Fibroblast of skin of left biceps (primary cell): ENCODE results near the gene ACSF3.

Experiments used
- DNase-seq, 2 experiments: peaks; one replicate each; pipeline ENCODE4 v3.0.0-alpha.2; 2013; ENCODE audit warnings: low read depth in 2 of 2

The ACSF3 gene

GRCh38 chr16:89143911-89144675 is 50.4 kb downstream of the ACSF3 start:
- no peak for DNase-seq

DNA sequence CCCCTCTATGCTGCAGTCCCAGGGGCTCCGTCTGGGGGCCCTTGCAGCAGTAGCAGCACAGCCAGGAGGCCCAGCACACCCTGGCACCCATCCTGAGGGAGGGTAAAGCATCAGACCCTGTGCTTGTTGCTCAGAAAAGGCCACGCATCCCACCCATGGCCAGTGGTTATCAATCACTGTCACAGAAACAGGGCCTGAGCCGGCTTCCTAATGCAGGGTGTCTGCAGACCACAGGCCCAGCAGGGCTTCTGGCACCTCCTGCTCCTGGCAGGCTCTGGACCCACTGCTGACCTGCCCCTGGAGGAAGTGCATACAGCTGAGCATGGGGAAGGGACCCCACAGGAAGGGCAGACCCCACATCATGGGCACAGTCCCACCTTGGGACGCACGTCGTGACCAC is 51.0 kb downstream of the ACSF3 start:
- no peak for DNase-seq

GRCh38 chr16:89145406-89146161 is 51.9 kb downstream of the ACSF3 start:
- no peak for DNase-seq

DNA sequence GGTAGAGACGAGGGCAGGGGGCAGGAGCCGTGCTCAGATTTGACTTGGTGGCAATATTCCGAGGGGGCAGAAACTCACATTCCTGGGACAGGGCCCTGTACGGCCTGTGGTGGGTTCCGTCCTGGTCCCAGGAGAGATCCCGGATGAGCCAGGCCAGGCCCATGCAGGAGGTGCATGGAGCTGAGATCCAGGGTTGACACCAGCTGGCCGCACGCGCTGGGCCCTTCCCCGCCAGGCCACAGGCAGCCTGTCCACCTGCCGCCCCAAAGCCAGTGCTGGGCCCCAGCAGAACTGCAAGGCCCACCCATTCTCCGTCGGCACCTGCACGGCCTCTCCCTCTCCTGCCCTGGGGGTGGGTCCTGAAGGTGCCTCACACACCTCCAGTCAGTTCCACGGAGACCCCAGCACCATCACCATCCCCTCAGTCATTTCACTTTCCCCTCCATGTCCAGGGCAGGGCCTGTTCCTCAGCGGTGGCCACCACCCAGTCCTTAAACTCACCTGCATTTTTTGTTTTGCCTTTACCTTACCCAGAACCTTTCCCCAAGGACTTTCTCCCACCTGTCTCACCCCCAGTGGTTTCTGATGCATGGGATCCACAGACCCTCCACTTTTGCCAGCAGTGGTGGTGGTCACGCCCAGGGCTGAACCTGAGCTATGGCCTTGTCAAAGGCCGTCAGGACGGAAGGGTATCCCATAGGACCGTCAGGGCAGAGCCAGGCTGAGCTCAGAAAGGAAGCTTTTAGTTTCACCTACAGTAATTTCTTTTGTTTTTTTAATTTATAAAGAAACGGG is 52.8 kb downstream of the ACSF3 start:
- no peak for DNase-seq

DNA sequence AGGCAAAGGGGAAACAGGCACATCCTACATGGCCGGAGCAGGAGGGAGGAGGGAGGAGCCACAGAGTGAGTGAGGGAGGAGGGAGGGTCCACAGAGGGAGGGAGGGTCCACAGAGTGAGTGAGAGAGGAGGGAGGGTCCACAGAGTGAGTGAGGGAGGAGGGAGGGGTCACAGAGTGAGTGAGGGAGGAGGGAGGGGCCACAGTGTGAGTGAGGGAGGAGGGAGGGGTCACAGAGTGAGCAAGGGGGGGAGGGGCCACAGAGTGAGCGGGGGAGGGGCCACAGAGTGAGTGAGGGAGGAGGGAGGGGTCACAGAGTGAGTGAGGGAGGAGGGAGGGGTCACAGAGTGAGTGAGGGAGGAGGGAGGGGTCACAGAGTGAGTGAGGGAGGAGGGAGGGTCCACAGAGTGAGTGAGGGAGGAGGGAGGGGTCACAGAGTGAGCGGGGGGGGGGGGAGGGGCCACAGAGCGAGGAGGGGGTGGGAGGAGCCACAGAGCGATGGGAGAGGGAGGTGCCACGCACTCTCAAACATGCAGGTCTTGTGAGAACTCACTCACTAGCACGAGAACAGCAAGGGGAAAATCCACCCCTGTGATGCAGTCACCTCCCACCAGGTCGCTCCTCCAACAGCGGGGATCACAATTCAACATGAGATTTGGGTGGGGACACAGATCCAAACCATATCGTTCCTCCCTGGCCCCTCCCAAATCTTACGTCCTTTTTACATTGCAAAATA is 53.6 kb downstream of the ACSF3 start:
- DNase-seq = no peak

- DNase-seq = no peak
Observed at GRCh38 chr16:89149386-89149785, 55.7 kb downstream of the ACSF3 start.

- no peak for DNase-seq
Observed at GRCh38 chr16:89150090-89150835, 56.6 kb downstream of the ACSF3 start.

- no peak for DNase-seq
Observed at GRCh38 chr16:89150981-89151380, 57.3 kb downstream of the ACSF3 start.

DNA sequence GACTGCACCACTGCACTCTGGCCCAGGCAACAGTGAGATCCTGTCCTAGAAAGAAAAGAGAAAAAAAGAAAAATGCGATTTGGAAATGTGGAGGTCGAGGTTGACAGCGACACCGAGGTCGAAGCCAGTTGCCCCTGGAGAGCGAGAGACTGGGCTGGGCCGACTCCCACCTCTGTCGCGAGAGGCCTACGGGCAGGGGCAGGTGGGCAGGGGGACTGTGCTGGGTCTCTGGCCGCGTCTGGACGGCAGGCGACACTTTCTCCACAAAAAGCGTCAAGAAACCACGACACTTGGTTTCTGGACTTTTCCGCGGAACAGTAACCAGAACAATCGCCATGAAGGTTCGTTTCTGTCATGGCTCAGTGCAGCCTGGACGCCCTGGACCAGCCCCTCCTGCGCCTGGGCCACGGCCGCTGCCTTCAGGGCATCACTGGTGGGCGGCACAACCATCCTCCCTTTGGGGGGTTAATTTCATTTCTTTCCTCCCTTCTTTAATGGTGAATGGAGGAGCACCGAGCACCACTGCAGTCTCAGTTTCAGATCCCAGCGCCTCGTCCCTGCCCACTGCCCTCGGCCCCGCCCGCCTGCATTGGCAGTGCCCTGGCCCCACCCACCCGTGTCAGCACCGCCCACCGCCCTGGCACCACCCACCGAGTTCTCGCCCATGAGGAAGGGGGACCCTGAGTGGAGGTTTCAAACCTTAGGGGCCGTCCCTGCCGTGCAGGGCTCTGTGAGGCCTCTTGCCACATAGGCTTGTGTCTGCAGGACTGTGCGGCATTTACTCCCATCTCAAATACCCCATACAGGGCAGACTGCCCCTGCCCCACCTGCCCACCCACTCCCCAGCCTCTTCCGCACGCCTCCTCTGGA is 59.4 kb downstream of the ACSF3 start:
- DNase-seq = no peak

DNA sequence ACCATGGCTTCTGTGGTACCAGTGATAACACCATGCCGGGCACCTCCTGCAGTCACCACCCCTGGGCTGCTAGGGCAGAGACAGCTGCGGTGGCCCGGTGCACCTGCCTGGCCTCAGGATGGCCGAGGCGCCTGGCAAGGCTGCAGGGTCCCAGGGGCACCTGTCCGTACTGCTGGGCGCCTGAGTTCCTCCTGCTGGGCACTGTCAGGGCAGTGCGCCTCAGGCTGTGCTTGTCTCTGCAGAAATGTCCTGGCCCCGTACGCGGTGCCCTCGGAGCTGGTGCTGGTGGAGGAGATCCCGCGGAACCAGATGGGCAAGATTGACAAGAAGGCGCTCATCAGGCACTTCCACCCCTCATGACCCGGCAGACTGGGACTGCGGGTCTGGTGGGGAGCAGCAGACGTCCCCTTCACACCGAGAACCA is 60.2 kb downstream of the ACSF3 start:
- no peak for DNase-seq

DNA sequence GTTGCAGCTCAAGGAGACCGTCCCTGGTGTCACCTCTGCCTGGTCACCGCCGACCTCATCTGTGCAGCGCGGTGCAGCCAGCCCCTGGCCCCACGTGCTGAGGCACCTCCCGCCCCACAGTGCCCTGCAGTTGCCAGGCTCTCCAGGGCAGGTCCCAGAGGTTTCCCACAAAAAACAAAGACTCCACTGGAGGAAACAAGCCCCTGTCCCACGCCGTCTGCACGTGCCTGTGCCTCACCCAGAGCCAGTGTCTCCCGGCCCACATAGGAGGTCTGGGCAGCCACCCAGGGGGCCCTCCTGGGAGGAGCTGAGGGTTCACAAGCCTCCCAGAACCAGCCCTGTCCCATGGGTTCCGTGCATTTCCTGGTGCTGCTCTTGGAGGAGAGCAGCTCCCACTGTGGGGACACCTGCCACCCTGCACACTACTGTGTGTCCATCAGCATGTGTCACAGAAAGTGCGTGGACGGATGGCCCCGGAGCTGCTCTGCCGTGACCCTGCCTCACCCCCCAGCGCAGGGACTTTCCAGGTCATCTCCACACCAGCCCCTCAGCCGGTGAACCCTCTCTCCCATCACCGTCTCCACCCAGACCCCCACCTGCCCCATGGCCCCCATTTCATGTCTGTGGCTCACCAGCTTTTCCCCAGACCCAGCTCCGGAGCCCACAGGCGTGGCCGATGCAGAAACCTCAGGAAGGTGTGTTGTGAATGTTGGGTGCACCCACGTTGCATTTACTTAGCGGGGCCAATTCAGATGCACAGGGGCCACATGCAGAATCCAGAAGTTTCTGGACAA is 60.9 kb downstream of the ACSF3 start:
- no peak for DNase-seq

DNA sequence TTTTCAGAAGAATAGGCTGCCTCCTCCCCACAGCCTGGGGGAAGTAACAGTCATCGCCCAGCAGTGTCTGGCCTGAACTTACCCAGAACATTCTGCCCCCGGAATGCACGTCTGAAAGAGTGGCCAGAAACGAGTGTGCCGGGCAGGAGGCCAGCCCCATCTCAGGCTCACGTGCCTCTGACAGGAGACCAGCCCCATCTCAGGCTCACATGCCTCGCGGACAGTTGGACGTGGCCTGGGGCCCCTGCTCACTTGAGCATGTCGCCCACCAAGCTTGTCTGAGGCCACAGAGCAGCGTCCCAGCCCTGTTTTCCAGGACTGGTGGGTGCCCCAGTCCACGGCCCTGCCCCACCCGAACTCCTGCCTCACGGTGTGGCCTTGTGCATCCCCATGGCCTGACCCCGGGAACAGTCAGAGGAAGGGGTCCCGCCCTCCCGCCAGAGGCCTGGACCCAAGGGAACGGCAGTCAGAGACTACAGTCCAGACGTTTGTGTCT is 61.6 kb downstream of the ACSF3 start:
- DNase-seq = peak in 1 of 2 experiments; percentile 3

DNA sequence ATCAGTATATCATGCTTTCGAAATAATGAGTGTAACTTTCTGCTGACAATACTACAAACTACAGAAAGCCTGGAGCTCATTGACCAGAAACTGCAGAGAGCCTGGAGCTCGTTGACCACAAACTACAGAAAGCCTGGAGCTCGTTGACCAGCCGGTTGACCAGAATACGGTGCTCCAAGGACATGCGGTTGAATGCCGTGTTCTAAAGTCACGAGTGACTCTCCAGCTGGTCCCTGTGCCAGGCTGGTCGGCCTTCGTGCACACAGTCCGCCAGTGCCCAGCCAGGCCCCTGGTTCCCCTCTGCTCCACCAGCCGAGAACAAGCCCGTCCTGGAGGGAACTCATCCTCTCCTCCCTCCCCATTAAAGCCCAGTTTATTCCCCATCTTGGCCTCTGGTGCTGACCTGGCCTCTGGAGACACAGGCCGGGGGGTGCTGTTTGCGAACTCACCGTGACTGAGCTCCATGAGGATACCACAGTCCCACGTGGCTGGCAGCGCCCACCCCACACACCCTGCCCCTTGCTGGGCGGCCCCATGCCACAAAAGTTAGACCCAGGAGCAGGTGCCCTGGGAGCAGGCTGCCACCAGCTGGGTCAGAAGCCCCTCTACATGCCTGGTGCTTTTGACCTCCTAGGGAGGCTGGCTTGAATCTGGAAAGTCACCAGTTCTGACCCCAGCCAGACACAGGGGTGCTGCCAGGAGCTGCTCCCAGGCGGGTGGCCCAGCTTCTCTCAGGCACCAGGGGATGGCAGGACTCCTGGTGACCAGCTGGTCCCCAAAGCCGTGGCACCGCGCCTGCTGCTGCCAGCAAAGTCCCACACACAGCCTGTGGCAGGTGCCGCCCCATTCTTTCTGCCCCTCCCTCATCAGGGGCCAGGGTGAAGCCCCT is 62.4 kb downstream of the ACSF3 start:
- no peak for DNase-seq

GRCh38 chr16:89156740-89157645 is 63.3 kb downstream of the ACSF3 start:
- DNase-seq = no peak

DNA sequence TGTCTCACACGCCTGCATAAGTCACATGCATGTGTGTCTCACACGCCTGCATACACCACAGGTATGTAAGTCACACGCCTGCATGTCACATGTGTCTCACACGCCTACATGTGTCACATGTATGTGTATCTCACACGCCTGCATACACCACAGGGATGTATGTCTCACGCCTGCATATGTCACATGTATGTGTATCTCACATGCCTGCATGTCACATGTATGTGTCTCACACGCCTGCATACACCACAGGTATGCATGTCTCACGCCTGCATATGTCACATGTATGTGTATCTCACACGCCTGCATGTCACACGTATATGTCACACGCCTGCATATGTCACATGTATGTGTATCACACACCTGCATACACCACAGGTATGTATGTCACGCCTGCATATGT is 64.1 kb downstream of the ACSF3 start:
- no peak for DNase-seq

DNA sequence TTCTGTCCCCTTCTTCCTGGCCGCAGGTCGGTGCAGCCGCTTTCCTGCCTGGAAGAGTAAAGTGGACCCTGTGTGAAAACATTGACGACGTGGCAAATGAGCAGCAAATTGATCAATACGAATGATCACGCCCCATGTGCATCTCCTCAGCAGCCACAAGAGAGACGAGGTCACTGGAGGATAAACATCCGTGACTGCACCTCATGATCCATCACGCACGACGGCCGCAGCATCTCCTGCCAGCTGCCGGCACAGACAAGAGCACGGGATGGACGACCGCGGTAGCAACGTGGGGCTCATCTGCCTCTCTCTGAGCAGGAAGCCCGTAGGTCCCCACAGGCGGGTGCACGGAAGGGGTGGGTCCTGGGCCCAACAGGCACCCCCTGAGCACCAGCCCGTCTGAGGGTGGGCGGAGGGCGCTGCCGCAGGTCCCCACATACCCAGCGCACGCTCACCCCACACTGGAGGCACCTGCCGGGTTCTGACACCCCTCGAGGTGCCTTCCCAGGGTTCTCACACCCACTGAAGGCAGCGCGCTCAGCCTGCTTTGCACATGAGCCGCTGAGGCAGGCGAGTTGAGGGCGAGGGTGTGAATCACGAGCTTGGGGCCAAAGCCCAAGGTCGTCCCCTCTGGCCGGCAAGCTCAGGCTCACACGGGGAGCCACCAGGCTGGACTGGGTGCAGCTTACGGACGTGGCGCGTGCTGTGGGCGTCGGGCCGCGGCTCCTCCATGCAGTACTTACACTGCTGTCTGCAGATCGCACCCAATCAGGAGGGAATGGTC is 65.6 kb downstream of the ACSF3 start:
- no peak for DNase-seq
